Kidney glomerular epithelial cell (primary cell): ENCODE data around the gene CCHCR1.

Source experiments
- DNase-seq: peaks from one replicate; lab custom pipeline; 2025; lab: John Stamatoyannopoulos, UW

CCHCR1 gene

GRCh38 chr6:31107052-31107451 is 50.5 kb downstream of the CCHCR1 start:
- DNase-seq: no peak

DNA sequence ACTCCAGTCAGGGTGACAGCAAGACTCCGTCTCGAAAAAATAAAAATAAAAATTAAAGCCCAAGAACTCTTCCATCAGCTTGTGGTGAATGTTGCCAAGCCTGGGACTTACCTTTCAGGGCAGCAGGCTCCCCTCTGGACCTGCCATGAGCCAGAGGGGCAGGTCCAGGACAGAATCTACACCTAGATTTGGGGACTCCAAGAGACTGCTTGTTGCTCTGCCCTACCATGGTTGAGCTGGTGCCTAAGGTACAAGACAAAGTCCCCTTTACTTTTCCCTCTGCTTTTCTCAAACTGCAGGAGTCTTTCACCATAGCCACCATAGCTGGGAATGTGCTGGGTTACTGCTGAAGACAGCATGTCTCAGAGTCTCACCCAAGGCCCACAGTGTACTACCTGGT is 54.5 kb downstream of the CCHCR1 start:
- no peak for DNase-seq

DNA sequence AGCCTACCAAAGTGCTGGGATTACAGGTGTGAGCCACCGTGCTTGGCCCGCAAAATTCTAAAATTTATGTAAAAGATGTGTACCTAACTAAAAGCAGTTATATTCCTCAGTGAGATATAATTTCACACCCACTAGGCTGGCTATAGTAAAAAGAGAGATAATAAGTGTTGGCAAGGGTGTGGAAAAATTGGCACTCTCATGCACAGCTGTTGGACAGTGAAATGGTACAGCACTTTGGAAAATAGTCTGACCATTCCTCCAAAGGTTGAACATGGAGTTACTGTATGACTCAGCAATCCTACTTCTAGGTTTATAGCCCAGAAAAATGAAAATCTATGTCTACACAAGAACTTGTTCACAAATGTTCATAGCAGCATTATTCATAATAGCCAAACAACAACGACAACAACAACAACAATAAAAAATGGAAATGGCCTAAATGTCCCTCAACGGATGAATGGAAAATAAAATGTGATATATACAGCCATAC is 59.1 kb downstream of the CCHCR1 start:
- DNase-seq: no peak

DNA sequence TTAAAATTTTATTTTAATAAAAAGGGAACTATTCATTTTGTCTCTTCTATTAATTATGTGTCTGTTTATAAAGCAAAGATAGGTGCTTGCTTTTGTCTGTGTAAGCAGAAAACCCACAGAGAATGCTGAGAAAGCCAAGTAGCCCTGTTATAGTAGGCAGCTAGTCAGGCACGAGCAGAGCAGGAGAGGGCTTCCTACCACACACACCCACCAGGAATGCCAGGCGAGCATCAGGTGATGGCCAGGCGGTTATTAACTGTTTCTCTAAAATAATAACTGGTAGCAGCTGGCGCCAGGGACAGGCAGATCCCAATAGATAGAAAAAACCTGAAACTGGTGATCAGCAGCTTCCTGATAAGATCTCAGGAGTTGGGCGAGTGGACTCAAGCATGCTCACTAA is 60.9 kb downstream of the CCHCR1 start:
- no peak for DNase-seq

GRCh38 chr6:31096215-31096614 is 61.4 kb downstream of the CCHCR1 start:
- no peak for DNase-seq

DNA sequence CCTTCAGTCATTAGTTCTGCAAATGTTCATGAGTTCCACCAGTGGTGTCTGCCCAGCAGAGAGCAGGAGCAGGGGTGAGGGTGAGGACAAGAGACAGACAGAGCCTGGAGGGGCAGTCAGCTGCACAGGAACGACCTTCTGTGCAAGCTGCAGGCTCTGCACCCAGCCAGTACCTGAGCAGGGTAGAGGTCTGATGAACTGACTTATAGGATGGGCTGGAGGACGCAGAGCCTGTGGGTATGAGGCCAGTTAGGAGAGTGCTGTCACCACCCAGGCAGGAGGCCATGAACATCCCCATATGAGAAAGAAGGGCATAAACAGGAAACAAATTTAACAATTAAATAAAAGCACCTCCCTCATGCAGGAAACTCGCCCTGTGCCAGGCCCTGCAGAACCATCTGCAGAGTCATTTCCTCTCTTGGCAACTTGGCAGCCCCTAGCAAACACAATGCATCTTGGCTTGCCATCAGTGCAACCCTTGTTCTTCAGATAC is 63.2 kb downstream of the CCHCR1 start:
- no peak for DNase-seq

- no peak for DNase-seq
Observed at GRCh38 chr6:31092769-31093505, 64.7 kb downstream of the CCHCR1 start.
